GM18517 (cell line): Measurements from ENCODE around the gene HINT3.
"Not testable (repeated sequence)": the region's sequence is repeated elsewhere in the genome, so short reads cannot be mapped to it uniquely, and the experiment has no call there.

Source experiments
- ATAC-seq: cut with Tn5 transposase; IDR thresholded peaks from one replicate; pipeline ENCODE4 v1.9.1; 2021; ENCODE audit warnings: mild to moderate bottlenecking, moderate library complexity; ENCODE audit not compliant: unreplicated experiment

HINT3 gene

DNA sequence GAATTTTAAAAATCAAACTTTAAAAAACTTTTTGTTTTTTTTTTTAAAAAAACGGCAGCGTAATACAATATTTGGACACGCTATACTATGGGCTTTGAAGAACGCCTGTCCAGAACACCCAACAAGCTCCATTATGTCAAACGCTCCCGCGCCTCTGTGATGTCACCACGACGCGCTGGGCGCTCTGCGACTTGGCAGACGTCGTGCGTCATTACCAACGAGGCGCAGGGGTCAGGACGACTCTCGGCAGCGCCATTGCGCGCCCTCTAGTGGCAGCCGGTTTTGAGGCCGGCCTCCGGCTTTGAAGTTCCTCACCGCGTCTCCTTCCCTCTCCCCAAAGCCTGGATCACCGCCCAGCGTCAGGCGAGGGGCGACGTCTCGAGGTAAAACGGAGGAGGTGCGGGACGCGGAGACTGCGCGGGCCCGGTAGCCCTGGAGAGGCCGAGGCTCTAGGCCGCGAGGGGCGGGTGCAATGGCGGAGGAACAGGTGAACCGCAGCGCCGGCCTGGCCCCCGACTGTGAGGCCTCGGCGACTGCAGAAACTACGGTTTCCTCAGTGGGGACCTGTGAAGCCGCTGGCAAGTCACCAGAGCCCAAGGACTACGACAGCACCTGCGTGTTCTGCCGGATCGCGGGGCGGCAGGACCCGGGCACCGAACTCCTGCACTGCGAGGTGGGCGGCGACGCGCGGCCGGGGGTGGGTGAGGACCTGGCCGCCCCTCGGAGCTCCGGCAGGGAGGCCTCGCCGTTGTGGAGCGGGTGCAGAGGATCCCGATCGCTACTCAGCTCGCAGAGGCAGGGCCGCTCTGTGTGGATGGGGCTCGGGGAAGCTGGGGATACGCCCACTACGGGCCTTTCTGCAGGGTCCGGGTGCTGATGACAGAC, at the start of gene HINT3:
TSS of gene HINT3 (plus strand) at position 265 of the 885 bp plus-strand sequence. CDS start at position 473, 208 bp downstream.
- ATAC-seq = peak; percentile 86

- peak; percentile 99 for ATAC-seq
Observed at GRCh38 chr6:125910527-125910926, 46.0 kb upstream of the HINT3 start.

DNA sequence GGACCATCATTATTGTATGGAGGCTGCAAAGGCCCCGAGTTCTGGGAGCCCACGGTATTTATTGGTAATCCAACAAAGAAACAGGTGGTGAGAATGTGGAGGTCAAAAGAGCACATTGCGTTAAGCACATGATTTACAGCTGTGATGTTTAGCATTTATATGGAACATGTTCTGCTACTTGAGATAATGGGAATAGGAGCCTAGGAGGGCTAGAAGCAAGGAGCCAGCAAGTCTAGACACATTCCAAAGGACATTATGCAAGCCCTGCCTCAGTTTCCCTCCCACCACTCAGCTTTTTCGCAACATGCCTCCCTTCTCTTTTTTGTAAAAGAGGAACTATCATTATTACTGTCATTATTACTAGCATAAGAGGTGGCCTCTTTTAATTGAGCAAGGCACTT, 45.5 kb upstream of the HINT3 start:
- ATAC-seq = not testable (repeated sequence)

- ATAC-seq = not testable (repeated sequence)
Observed at GRCh38 chr6:125912430-125912829, 44.1 kb upstream of the HINT3 start.

DNA sequence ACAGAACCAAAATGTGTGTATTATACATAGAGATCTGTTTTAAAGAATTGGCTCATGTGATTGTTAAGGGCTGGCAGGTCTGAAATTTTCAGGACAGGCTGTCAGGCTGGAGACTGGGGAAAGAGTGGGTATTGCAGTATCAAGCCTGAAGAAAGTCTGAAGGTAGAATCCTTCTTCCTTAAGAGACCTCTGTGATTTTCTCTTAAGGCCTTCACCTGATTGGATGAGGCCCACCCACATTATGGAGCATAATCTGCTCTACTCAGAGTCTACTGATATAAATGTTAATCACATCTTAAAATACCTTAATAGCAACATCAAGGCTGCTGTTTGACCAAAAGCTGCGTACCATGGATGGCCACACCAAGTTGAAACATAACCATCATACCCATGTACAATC, 43.4 kb upstream of the HINT3 start:
- no peak for ATAC-seq

- no peak for ATAC-seq
Observed at GRCh38 chr6:125913864-125914351, 42.7 kb upstream of the HINT3 start.

DNA sequence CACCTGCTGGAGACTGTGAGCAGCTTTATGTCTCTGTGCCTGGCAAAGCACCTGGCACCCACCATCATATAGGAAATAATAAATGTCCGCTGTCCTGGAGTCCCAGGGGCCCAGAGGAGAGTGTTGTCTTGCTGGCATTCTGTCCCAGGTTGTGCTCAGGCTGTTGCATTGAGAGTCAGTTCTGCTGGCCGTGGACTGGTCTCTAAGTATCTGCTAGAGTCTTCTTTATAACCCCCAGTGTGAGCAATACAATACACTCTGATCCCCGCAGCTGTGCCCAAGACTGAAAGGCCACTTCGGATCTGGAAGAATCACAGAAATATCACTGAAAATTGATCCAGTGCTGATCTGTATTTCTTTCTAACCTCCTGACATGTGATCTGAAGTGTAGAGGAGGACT, 38.3 kb upstream of the HINT3 start:
- ATAC-seq = no peak

DNA sequence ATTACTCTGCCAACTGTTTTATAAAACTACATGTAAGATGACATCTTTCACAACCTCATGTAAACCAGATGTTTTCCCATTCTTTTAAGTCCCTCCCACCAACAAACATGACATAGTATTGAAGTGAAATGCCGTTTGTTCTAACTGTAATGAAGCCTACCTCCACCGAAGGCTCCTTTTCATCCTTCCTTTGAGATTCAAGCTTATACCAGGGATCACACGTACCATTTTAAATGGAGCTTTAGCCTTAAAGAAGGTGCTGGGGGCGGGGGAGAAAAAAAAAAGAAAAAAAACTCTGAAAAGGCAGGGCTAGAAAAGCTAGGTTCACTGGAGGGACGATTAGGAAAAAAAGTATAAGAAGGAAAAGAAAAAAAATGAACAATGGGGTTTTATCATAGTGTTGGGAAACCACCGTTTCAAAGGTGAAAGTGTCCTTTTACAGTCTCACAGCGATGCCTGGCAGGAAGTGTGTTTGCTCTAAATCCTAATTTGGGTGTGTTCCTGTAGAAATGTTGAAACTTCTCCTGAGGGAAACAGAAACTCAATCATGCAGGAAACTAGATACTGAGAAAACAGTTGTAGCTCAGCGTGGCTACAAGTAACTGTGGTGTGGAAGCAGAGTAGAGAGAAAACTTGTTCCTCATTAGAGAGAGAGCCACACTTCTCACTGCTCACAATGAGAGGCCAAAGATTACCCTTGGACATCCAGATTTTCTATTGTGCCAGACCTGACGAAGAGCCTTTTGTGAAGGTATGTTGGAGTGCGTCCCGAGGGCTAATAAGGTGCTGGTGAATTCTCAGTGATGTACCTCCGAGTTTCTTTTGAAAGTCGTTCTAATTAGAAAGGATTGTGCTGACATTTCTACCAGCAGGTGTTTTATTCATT, 37.6 kb upstream of the HINT3 start:
- peak; percentile 99 for ATAC-seq

- peak; percentile 1 for ATAC-seq
Observed at GRCh38 chr6:125919618-125920017, 37.0 kb upstream of the HINT3 start.

DNA sequence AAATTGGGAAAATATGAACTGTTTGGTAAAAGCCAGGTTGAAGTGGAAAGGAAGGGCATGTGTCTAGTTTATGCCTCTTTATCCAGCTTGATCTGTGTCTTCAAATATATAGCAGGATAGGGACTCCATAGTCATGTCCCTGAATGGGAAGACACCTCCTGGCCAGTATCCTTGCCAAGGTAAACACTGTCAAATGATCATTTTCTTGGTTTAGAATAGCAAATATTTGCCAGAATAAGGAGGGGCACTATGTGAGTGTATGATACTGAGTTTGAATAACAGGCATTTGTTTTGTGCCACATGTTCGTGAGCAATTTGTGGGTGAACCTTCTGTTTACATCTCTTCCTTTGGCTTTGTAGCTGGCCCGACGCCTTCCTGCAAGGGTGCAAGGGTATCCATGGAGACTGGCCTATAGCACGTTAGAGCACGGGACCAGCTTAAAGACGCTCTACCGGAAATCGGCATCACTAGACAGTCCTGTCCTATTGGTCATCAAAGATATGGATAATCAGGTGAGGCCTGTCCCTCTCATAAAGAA, 34.2 kb upstream of the HINT3 start:
- ATAC-seq = no peak

DNA sequence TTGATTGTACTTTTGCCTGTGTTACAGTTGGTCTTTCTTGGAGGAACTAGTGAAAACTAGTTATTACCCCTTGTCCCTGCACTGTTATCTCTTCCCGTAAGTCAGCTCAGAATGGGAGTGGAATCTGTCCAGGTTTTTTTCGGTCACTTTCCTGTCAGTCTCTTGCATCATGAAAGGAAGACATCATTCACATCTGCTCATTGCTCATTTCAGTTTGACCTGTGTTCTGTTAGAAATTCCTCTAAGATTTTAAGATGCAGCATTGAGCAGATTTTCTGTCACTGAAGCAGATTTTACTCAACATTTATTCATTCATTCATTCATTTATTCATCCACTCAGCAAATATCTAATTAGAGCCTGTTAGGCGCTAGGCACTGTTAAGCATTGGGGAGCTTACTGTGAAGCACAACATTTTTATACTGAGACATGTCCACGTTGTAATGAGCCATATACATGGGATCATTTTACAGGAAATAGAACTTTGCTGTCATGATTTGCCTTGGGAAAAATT, 33.1 kb upstream of the HINT3 start:
- no peak for ATAC-seq

DNA sequence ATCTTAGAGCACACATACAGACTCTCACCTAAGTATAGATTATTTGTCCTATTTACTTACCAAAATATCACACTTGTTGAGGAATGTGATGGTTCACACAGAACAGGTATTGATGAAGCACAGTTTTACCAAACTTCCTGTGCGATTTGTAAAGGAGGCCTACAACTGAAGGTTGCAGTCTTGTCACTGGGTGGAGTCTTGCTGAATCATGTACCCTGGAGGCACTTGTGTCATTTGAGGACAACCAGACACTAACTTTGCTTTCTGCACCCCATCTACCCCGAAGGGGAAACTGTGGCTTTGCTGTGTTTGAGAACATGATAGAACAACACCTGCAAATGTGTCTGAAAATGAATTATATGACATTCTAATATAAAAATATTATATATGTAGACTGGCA, 32.4 kb upstream of the HINT3 start:
- ATAC-seq = no peak

DNA sequence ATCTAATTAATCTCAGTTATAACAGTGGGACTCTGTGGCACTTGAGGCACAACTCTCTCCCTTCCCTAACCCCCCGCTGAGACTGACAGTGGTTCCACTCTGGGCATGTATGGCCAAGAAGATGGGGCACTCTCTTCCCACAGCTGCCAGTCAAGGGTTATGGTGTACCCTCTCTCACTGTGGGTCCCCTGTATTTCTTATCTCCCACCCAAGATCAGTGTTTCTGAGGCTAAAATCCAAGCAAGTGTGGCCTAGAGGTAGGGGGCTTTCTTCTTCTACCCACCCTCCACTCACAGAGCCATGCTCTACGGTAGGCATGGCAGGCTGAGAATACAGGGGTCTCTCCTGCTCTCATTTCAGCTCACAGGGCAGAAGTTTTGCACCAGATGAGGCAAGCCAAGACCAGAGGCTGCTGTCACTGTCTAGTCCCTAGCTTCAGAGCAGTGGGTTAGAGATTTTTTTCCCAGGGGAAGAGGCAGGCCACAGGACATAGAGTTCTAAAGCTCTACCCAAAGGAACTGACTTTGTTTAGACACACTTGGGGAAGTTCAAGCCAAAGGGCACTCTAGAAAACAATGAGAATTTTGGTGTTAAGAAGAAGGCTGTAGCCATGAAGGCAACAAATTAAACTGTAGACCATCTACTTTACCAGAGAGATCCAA, 31.7 kb upstream of the HINT3 start:
- no peak for ATAC-seq

- no peak for ATAC-seq
Observed at GRCh38 chr6:125926711-125927110, 29.9 kb upstream of the HINT3 start.

DNA sequence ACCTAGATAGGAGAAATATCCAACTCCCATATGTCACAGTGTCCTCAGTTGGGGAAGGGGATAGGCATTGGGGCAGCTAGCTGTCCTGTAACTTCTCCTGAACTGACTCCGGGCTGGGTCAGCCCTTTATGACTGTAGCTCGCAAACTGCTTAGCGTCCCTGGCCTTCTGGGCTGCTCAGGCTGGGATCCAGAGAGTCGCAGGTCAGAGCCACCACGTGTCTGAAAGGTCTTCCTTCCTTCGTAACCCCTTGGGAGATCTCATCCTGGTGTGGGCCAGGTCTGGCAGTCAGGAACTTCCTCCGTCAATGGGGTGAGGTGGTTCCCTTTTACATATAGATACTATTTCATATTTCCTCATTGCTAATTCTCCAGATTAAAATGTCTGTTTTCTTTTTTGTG, 28.8 kb upstream of the HINT3 start:
- ATAC-seq = no peak

- no peak for ATAC-seq
Observed at GRCh38 chr6:125930765-125931418, 25.7 kb upstream of the HINT3 start.

GRCh38 chr6:125931733-125932450, 24.7 kb upstream of the HINT3 start:
- ATAC-seq = peak; percentile 72

DNA sequence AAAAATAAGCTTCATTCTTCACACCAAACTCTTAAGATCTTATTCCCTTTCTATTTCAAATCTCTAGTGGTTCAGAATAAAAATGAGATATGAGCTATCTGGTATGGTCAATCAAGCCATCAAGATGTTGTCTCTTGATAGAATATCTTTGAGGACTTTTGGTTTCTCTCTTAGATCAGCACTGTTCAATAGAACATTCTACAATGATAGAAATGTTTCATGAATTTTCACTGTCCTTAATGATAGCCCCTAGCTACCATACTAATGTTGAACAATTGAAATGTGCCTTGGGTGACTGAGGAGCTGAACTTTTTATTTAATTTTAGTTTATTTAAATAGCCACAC, 24.1 kb upstream of the HINT3 start:
- ATAC-seq = peak; percentile 14

GRCh38 chr6:125935520-125935919, 21.1 kb upstream of the HINT3 start:
- ATAC-seq = not testable (repeated sequence)
